Measurements from ENCODE around the gene KRTAP5-4.
A peak's percentile ranks its signal among the peaks of the same experiment; 100 is the strongest.
"Not testable (repeated sequence)": the region's sequence is repeated elsewhere in the genome, so short reads cannot be mapped to it uniquely, and the experiment has no call there.

KRTAP5-4 gene

DNA sequence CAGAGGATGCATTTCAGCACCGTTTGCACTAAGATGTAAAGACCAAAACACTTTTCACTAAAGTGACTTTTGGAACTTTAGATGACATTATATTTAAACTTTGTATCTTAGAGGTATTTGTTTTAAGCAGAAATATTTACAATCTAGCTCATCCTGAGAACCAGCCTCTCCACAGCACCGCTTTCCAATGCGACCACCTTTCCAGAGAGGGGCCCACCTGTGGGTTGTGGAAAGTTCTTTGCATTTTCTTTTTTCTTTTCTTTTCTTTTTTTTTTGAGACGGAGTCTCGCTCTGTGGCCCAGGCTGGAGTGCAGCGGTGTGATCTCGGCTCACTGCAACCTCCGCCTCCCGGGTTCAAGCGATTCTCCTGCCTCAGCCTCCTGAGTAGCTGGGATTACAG, 24.6 kb upstream of the KRTAP5-4 start:
- not testable (repeated sequence) for H3K27me3 Mint-ChIP-seq; H3K27ac Mint-ChIP-seq; ATAC-seq; H3K9me3 Mint-ChIP-seq; H3K36me3 Mint-ChIP-seq (ENCODE audit: low read depth); H3K4me1 Mint-ChIP-seq; H3K4me3 Mint-ChIP-seq; DNase-seq

DNA sequence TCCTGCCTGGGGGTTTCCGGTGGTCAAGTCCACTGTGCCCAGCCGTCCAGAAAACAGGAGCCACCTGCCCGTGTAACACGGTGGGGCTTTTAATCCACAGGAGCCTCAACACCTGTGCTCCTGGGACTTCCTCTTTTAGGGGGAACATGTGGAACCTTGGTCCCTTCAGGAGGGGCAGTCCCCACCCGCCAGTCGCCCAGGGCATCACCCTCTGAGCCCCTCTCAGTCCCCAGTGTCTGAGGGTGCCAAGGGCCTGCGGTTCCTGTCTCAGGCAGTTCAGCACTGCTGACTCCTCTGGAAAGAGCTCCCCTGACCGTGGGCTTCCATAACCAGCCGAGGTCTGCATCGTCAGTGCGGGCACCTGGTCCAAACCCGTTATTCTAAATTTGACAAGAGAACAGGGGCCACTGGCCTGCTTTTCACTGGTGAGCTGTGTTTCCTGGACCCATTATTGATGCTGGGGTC, 23.5 kb upstream of the KRTAP5-4 start:
- Mint-ChIP-seq H3K4me1 (no peaks in the 10 kb centered on the region), H3K4me3 (no peak overlapping the region), H3K27ac (no peak overlapping the region), H3K36me3 (ENCODE audit: low read depth) (no peaks in the 10 kb centered on the region), H3K9me3 (no peaks in the 10 kb centered on the region), H3K27me3 (peaks cover 7% of the 10 kb centered on the region)
- DNase-seq (no peak), ATAC-seq (no peak)

DNA sequence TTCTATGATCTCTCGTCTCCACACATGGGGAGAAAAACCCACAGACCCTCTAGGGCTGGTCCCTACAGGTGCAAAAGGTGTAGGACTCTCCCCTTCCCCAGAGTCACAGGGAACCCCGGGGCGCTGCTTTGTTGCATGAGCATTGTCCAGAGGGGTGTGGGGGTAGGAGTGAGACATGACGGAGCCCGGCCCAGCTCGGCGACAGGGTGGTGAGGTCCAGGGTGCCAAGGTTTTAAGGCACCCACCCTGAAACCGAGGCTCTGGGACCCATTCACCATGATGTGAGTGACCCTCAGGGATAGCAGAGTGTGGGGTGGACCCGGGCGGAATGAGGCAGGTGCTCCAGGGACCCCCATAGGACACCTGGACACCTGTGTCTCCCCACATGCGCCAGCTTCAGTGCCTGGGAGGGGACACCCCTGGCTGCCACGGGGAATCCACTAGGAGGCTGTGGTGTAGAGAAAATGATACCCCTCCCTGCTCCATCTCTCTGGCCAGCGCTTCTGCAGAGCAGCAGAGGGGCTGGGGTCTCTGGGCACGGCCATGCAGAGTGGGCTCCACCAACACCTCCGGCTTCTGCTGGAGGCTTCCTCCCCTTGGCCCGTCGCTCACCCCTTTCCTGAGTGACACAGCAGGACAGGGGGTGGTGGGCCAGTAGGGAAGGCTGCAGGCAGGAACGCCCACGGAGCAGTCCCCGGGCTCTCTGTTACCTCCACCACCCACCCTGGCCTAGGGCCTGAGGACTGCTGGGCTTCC, 22.8 kb upstream of the KRTAP5-4 start:
- Mint-ChIP-seq H3K27ac (no peak overlapping the region), H3K4me3 (no peak overlapping the region), H3K9me3 (no peaks in the 10 kb centered on the region), H3K4me1 (no peaks in the 10 kb centered on the region), H3K27me3 (peaks cover 13% of the 10 kb centered on the region), H3K36me3 (ENCODE audit: low read depth) (no peaks in the 10 kb centered on the region)
- no peak for DNase-seq
- ATAC-seq: no peak

DNA sequence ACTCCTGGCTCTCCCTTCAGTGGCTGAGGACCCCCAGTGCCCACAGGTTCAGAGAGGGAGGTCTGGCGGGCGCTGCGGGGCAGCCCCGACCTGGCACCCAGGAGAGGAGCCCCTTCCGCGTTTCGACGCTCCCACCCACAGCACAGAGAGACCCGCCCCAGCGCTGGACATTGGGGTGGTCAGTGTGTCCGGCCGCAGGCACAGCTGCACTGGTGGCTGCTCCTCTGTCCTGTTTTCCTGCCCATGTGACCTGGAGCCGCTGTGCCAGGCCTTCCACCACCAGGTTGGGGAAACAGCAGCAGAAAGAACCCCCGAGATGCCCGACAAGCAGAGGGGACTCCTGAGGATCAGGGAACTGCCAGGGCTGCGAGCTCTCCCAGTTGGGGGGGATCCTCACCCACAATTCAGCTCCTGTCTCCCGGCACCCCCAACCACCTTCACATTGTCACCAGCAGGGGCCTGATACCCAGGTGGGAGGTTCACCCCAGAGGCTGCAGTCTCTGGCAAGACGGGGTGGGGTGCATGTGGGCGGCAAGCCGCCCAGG, 21.3 kb upstream of the KRTAP5-4 start:
- Mint-ChIP-seq H3K4me1 (no peaks in the 10 kb centered on the region), H3K9me3 (no peaks in the 10 kb centered on the region), H3K36me3 (ENCODE audit: low read depth) (no peaks in the 10 kb centered on the region), H3K27me3 (peaks cover 20% of the 10 kb centered on the region), H3K27ac (no peak overlapping the region), H3K4me3 (no peak overlapping the region)
- ATAC-seq: no peak
- DNase-seq: no peak

DNA sequence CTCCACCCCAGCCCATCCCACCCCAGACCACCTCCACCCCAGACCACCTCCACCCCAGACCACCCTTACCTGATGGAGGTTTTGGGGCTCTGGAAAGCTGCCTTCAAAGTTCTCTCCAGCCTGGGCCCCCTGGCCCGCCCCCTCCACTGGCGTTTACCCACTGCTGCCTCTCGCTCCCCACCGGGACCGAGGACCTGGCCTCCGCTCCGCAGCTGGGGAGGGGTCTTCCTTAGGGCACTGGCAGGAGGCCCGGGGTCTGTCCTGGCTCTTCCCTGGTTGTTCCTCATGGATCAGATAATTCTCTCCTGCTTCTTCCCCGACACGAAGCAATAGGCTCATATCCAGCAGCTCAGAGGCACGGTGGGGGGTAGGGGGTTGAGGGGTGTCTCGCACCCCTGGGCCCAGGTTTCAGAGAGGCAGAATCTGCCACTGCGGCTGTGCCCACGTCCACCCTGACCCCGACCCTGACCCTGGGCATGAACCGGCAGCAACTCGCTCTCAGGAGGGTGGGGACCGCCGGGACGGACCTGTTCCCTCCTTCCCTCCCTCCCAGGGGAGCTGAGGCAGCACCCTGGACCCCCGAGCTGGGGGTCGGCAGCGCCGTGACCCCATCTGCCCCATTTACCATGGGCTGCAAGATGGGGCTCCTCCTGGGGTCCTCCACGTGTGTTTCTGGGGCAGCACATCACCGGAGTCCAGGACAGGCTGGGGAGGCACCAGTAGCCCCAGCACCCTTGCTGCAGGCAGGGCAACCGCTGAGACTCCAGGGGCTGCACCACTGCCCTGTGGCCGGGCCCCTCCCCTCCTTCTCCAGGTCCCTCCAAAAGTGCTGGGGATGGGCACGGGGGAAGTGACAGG, 20.6 kb upstream of the KRTAP5-4 start:
- no peaks in the 10 kb centered on the region for H3K9me3 Mint-ChIP-seq
- DNase-seq (no peak), ATAC-seq (no peak)
- H3K4me3 Mint-ChIP-seq: no peak overlapping the region
- no peaks in the 10 kb centered on the region for H3K36me3 Mint-ChIP-seq (ENCODE audit: low read depth)
- H3K27ac Mint-ChIP-seq: no peak overlapping the region
- H3K27me3 Mint-ChIP-seq: peaks cover 20% of the 10 kb centered on the region
- no peaks in the 10 kb centered on the region for H3K4me1 Mint-ChIP-seq

DNA sequence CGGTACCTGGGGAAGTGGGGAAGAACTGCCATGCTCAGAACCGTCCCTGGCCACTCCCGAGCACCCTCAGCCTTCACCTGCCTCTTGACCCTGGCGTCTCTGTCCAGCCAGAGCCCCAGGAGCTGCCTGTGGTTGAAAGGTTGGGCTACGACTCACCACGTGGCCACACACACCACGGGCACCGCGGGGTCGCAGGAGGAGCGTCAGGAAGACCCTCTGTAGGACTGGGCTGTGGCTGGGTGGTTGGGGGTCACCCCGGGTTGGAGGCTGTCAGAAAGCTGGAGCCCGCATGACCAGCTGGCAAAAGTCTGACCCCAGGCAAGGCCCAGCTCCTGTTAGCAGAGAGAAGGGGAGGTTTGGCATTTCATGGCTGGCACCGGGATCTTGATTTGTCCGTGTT, 19.2 kb upstream of the KRTAP5-4 start:
- no peaks in the 10 kb centered on the region for H3K9me3 Mint-ChIP-seq
- no peak for ATAC-seq
- no peak overlapping the region for H3K27ac Mint-ChIP-seq
- H3K4me1 Mint-ChIP-seq: no peaks in the 10 kb centered on the region
- no peak overlapping the region for H3K4me3 Mint-ChIP-seq
- no peak for DNase-seq
- H3K36me3 Mint-ChIP-seq (ENCODE audit: low read depth): no peaks in the 10 kb centered on the region
- peaks cover 20% of the 10 kb centered on the region for H3K27me3 Mint-ChIP-seq

- DNase-seq: peak; percentile 47
- H3K36me3 Mint-ChIP-seq (ENCODE audit: low read depth): no peaks in the 10 kb centered on the region
- no peak overlapping the region for H3K4me3 Mint-ChIP-seq
- H3K27ac Mint-ChIP-seq: no peak overlapping the region
- ATAC-seq: no peak
- no peaks in the 10 kb centered on the region for H3K9me3 Mint-ChIP-seq
- peaks cover 20% of the 10 kb centered on the region for H3K27me3 Mint-ChIP-seq
- no peaks in the 10 kb centered on the region for H3K4me1 Mint-ChIP-seq
Observed at GRCh38 chr11:1640076-1640946, 18.4 kb upstream of the KRTAP5-4 start.

GRCh38 chr11:1639666-1640065, 17.7 kb upstream of the KRTAP5-4 start:
- no peaks in the 10 kb centered on the region for H3K4me1 Mint-ChIP-seq
- no peaks in the 10 kb centered on the region for H3K36me3 Mint-ChIP-seq (ENCODE audit: low read depth)
- H3K4me3 Mint-ChIP-seq: no peak overlapping the region
- H3K27ac Mint-ChIP-seq: no peak overlapping the region
- DNase-seq (no peak), ATAC-seq (no peak)
- H3K27me3 Mint-ChIP-seq: peaks cover 18% of the 10 kb centered on the region
- H3K9me3 Mint-ChIP-seq: no peaks in the 10 kb centered on the region

- H3K27ac Mint-ChIP-seq: no peak overlapping the region
- no peaks in the 10 kb centered on the region for H3K36me3 Mint-ChIP-seq (ENCODE audit: low read depth)
- no peak overlapping the region for H3K4me3 Mint-ChIP-seq
- ATAC-seq: no peak
- no peaks in the 10 kb centered on the region for H3K9me3 Mint-ChIP-seq
- DNase-seq: no peak
- peaks cover 17% of the 10 kb centered on the region for H3K27me3 Mint-ChIP-seq
- H3K4me1 Mint-ChIP-seq: no peaks in the 10 kb centered on the region
Observed at GRCh38 chr11:1639102-1639620, 17.2 kb upstream of the KRTAP5-4 start.

DNA sequence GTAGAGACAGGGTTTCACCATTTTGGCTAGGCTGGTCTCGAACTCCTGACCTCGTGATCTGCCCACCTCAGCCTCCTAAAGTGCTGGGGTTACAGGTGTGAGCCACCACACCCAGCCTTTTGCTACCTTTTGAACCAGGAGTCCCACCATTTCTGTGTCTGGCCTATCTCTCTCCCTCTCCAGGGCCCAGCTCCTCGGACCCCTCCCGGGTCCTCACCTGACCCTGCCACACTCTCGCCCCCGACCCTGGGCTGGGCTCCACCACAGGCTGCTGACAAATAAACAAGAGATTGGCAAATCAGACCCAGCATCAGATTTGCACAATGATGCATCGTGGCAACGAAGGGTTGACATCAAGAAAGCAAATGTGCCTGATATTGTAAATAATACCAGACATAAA, 16.4 kb upstream of the KRTAP5-4 start:
- no peak overlapping the region for H3K27ac Mint-ChIP-seq
- DNase-seq: no peak
- no peaks in the 10 kb centered on the region for H3K9me3 Mint-ChIP-seq
- ATAC-seq: no peak
- H3K4me3 Mint-ChIP-seq: no peak overlapping the region
- peaks cover 16% of the 10 kb centered on the region for H3K27me3 Mint-ChIP-seq
- H3K36me3 Mint-ChIP-seq (ENCODE audit: low read depth): no peaks in the 10 kb centered on the region
- H3K4me1 Mint-ChIP-seq: no peaks in the 10 kb centered on the region

DNA sequence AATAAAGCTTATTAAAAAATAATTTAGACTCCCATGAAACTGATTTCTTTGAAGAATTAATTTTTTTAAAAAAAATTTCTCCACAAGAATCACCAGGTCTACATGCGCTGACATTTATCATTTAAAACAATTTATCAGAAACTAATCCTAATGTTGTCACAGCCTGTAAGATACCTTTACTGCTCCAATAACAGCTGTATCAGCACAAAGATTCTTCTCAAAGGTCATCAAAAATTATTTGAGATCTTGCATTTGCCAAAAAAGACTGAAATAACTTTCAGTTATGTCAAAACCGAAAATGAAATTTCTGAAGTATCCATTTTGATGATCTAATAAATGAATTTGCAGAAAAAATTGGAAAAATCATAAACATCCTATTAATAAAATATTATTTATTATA, 15.7 kb upstream of the KRTAP5-4 start:
- no peak for ATAC-seq
- H3K36me3 Mint-ChIP-seq (ENCODE audit: low read depth): no peaks in the 10 kb centered on the region

GRCh38 chr11:1636291-1636950, 14.5 kb upstream of the KRTAP5-4 start:
- H3K4me3 Mint-ChIP-seq: no peak overlapping the region
- ATAC-seq (no peak), DNase-seq (no peak)
- H3K36me3 Mint-ChIP-seq (ENCODE audit: low read depth): no peaks in the 10 kb centered on the region
- no peaks in the 10 kb centered on the region for H3K4me1 Mint-ChIP-seq
- no peak overlapping the region for H3K27ac Mint-ChIP-seq
- H3K9me3 Mint-ChIP-seq: no peaks in the 10 kb centered on the region
- peaks cover 27% of the 10 kb centered on the region for H3K27me3 Mint-ChIP-seq

More for the DNA sequence above, 15.7 kb upstream of the KRTAP5-4 start:
- H3K9me3 Mint-ChIP-seq: no peaks in the 10 kb centered on the region
- H3K27ac Mint-ChIP-seq: no peak overlapping the region
- H3K4me3 Mint-ChIP-seq: no peak overlapping the region
- DNase-seq: no peak
- peaks cover 21% of the 10 kb centered on the region for H3K27me3 Mint-ChIP-seq
- H3K4me1 Mint-ChIP-seq: no peaks in the 10 kb centered on the region

- Mint-ChIP-seq H3K9me3 (no peaks in the 10 kb centered on the region), H3K4me1 (peaks cover 2% of the 10 kb centered on the region), H3K27ac (no peak overlapping the region), H3K27me3 (peaks cover 29% of the 10 kb centered on the region), H3K36me3 (ENCODE audit: low read depth) (no peaks in the 10 kb centered on the region), H3K4me3 (no peak overlapping the region)
- no peak for DNase-seq
- ATAC-seq: no peak
Observed at GRCh38 chr11:1633864-1634263, 11.9 kb upstream of the KRTAP5-4 start.

Measured in activated naive CD8-positive, alpha-beta T cell treated with anti-CD3 and anti-CD28 coated beads, Interleukin-2, amount 50 U/mL, for 24 hours (primary cell).